ENCODE measurements around the gene ERC2. TPM values are rescaled to one million over a fixed set of nuclear protein-coding genes. Genes with fewer than 3 reads are reported as not detected.

ERC2 gene
- total and polyA plus RNA-seq, 2 of the 8 experiments (the other 6 are each of a cell fraction or from before 2014, with no cell fraction given), result 16.4 to 22.8 TPM

- Histone ChIP-seq H2BK20ac (ENCODE audit: low read length) (no peak overlapping the region), H3K56ac (replicated peaks; ENCODE audit: insufficient read length, low read depth, low read length) (no peak overlapping the region), H3K36me3 (ENCODE audit: control insufficient read depth in 2 of 4, insufficient read depth in 4 of 4, low read length in 3 of 4) (no peaks in the 10 kb centered on the region), H3K23ac (ENCODE audit: insufficient read length) (no peak overlapping the region), H3K4me1 (replicated peaks in 1 of 4; ENCODE audit: control insufficient read depth in 3 of 4, insufficient read depth in 4 of 4, low read length in 3 of 4) (peaks cover 8 to 22% (median 18%) of the 10 kb centered on the region in 4 experiments), H4K91ac (replicated peaks; ENCODE audit: insufficient read length, low read length) (peak overlapping the region; percentile 7), H3K27me3 (replicated peaks in 1 of 4; ENCODE audit: control insufficient read depth in 3 of 4, extremely low read depth in 1 of 4, insufficient read depth in 3 of 4, low read length in 3 of 4) (no peaks in the 10 kb centered on the region; a peak in 1 of 7 replicates), H2BK5ac (ENCODE audit: low read depth, low read length) (no peak overlapping the region), H3K18ac (ENCODE audit: extremely low read depth, low read length) (0 out of 2 replicates have a peak overlapping the region, but pooled peaks have one; percentile 51), H3K9me3 (ENCODE audit: insufficient read depth in 2 of 2, low read depth in 1 of 2, low read length in 1 of 2) (no peaks in the 10 kb centered on the region), H3K79me1 (ENCODE audit: low read depth, low read length) (no peaks in the 10 kb centered on the region), H2AFZ (ENCODE audit: low read length) (no peak overlapping the region), H3K9ac (replicated peaks in 1 of 4; ENCODE audit: extremely low read depth in 1 of 4, low read depth in 3 of 4, low read length in 3 of 4) (no peak overlapping the region), H4K20me1 (replicated peaks in 1 of 2; ENCODE audit: control insufficient read depth in 1 of 2, insufficient read depth in 2 of 2, low read length in 2 of 2) (no peaks in the 10 kb centered on the region), H2BK12ac (ENCODE audit: low read depth, low read length) (no peak overlapping the region), H4K8ac (ENCODE audit: extremely low read depth, insufficient read depth, low read length) (no peak overlapping the region; the same call in 1 of the 2 replicates), H3K4me3 (ENCODE audit: extremely low read depth in 1 of 4, insufficient read depth in 2 of 4, low read depth in 3 of 4, low read length in 4 of 4) (no peak overlapping the region), H2AK5ac (ENCODE audit: low read depth, low read length) (no peak overlapping the region), H2BK120ac (replicated peaks; ENCODE audit: low read depth, low read length) (no peak overlapping the region), H3K4ac (replicated peaks; ENCODE audit: insufficient read length, low read depth, low read length) (no peak overlapping the region), H3K14ac (ENCODE audit: insufficient read length) (no peak overlapping the region), H3K27ac (ENCODE audit: low read depth, low read length) (no peak overlapping the region), H3K79me2 (ENCODE audit: control insufficient read depth in 1 of 2, insufficient read depth in 2 of 2, low read length in 2 of 2) (no peaks in the 10 kb centered on the region), H3K4me2 (ENCODE audit: insufficient read depth in 1 of 2, low read depth in 2 of 2, low read length in 2 of 2) (no peak overlapping the region), H3K23me2 (ENCODE audit: low read depth, low read length) (no peaks in the 10 kb centered on the region), H4K5ac (ENCODE audit: insufficient read length, low read depth, low read length) (no peak overlapping the region), H2BK15ac (ENCODE audit: low read length) (no peak overlapping the region)
- no peak for FAIRE-seq
- no peak for TF ChIP-seq RNF2 (IDR thresholded peaks at IDR 0.05; ENCODE audit: borderline replicate concordance, low read depth, low read length, missing control alignments, poor library complexity, severe bottlenecking)
- TF ChIP-seq ZNF274 (IDR thresholded peaks at IDR 0.05; ENCODE audit: borderline replicate concordance, extremely low read depth, low read length), result no peak
- TF ChIP-seq TEAD4 (IDR thresholded peaks at IDR 0.05; ENCODE audit: low read depth, low read length), result no peak
- no peak for TF ChIP-seq BCL11A (IDR thresholded peaks at IDR 0.05; ENCODE audit: low read depth in 2 of 2, low read length in 2 of 2)
- TF ChIP-seq CBX5 (IDR thresholded peaks at IDR 0.05; ENCODE audit: low read depth, low read length), result no peak
- TF ChIP-seq ASH2L (IDR thresholded peaks at IDR 0.05; ENCODE audit: low read length), result no peak
- TF ChIP-seq POLR2A (IDR thresholded peaks at IDR 0.05; ENCODE audit: control extremely low read depth in 1 of 2, low read depth in 2 of 2, low read length in 2 of 2), result no peak
- TF ChIP-seq KDM1A (IDR thresholded peaks at IDR 0.05; ENCODE audit: borderline replicate concordance, low read length), result no peak
- WGBS, 2 experiments (ENCODE audit: extremely low coverage in 1 of 2, insufficient coverage in 1 of 2, insufficient read length in 1 of 2, insufficient replicate concordance in 2 of 2, low coverage in 1 of 2, low lambda C conversion rate in 2 of 2, missing lambda C conversion rate in 1 of 2), result 98% methylated on average over 3 of the region's 3 CpGs; no CpG with 5 or more reads in 1 of the 2 experiments
- no peak for DNase-seq (ENCODE audit: low read depth in 1 of 2, low spot score in 2 of 2)
- ChIA-PET POLR2A (ENCODE audit: partially characterized antibody) (no interaction called here), CTCF (ENCODE audit: partially characterized antibody) (interaction anchor here (1.4 to 1.5 kb wide), 2 partner anchors 9 to 35 kb away, joined by 3 to 4 read pairs; no protein-coding TSS in a partner anchor)
These were observed 893.6 kb downstream of the ERC2 start for GRCh38 chr3:55574671-55575070.

Measured in H1 (cell line).